K562 (cell line): ENCODE measurements around the gene ITGAD. TPM values are rescaled to one million over a fixed set of nuclear protein-coding genes. Genes with fewer than 3 reads are reported as not detected.

Experiments
- ARID3A ChIP-seq: IDR thresholded peaks from 2 replicates; pipeline ENCODE4 v1.6.1; 2012; ENCODE audit warnings: low read depth, low read length, improper control_type of control experiment, borderline replicate concordance
- ATF3 ChIP-seq, 2 experiments: fragments of 450-650 bp in 1 of 2; sonication (generic) in 1 of 2; formaldehyde crosslinking in 1 of 2; IDR thresholded peaks in 1 of 2; conservative IDR thresholded peaks in 1 of 2; 2 replicates each; pipeline versions ENCODE4 v1.6.1 to v1.8.1; 2016 to 2023; ENCODE audit warnings: mild to moderate bottlenecking in 2 of 2, moderate library complexity in 2 of 2, inconsistent platforms in 1 of 2, missing genetic modification reagents in 1 of 2
- BHLHE40 ChIP-seq: IDR thresholded peaks from 2 replicates; pipeline ENCODE4 v1.6.1; 2011; ENCODE audit warnings: low read length, improper control_type of control experiment
- DIDO1 ChIP-seq: fragments of 450-650 bp; IDR thresholded peaks from 2 replicates; pipeline ENCODE4 v1.6.1; 2016; ENCODE audit warnings: low read depth, missing biosample characterization, missing genetic modification characterization
- ELF2 ChIP-seq: fragments of 250-450 bp; sonication (Bioruptor Pico); IDR thresholded peaks from 2 replicates; pipeline ENCODE4 v1.5.0; 2021; ENCODE audit warnings: mild to moderate bottlenecking
- RBM17 ChIP-seq: fragments of 200-400 bp; formaldehyde crosslinking; IDR thresholded peaks from 2 replicates; pipeline ENCODE4 v1.6.1; 2017; ENCODE audit warnings: low read depth, mild to moderate bottlenecking, low read length, borderline replicate concordance
- SUPT5H ChIP-seq: fragments of 450-650 bp; IDR thresholded peaks from 2 replicates; pipeline ENCODE4 v1.6.1; 2016
- ZBTB9 ChIP-seq: fragments of 450-650 bp; formaldehyde crosslinking; IDR thresholded peaks from 2 replicates; pipeline ENCODE4 v1.4.0; 2020; ENCODE audit warnings: mild to moderate bottlenecking, moderate library complexity
- ZNF511 ChIP-seq: sonication (generic); formaldehyde crosslinking; IDR thresholded peaks from 2 replicates; pipeline ENCODE4 v1.8.0; 2022; ENCODE audit warnings: mild to moderate bottlenecking, missing genetic modification reagents
- ZNF778 ChIP-seq: fragments of 450-650 bp; formaldehyde crosslinking; IDR thresholded peaks from 2 replicates; pipeline ENCODE4 v1.4.0; 2020; ENCODE audit warnings: mild to moderate bottlenecking, moderate library complexity
- polyA plus RNA-seq, 8 experiments: library from polyadenylated mRNA; depleted of rRNA in 4 of 8; stranded (reverse) in 5 of 8; unstranded in 3 of 8; fragments of >200 nt; fragmentation: Nextera tagmentation in 2 of 8; fragmentation: Illumina TruSeq in 1 of 8; extraction: Ambion mirVana in 2 of 8; extraction: Trizol in 1 of 8; gene quantifications; 2 replicates each; pipeline versions ENCODE4 v1.2.1 to v1.2.3, GENCODE V29; 2011 to 2014; ENCODE audit warnings: inconsistent platforms in 1 of 8, missing spikeins in 1 of 8
- total RNA-seq, 7 experiments: library from RNA; depleted of rRNA in 6 of 7; stranded (reverse); fragments of >200 nt in 6 of 7; fragmentation: Illumina TruSeq in 2 of 7; extraction: Trizol in 2 of 7; gene quantifications; 2 replicates each; pipeline versions ENCODE4 v1.2.1 to v1.2.3, GENCODE V29; 2011 to 2021; ENCODE audit warnings: low replicate concordance in 1 of 7

The ITGAD gene
- total and polyA plus RNA-seq, 9 of the 15 experiments (the other 6 are each of a cell fraction or from before 2014, with no cell fraction given) = not detected

GRCh38 chr16:31409433-31409832 lies 16.3 kb downstream of the ITGAD start (continued):
- TF ChIP-seq ARID3A (no peak), DIDO1 (no peak), RBM17 (no peak), BHLHE40 (no peak), SUPT5H (no peak), ZBTB9 (no peak), ZNF778 (CRISPR knock-in tag) (no peak), ELF2 (no peak), ZNF511 (no peak), ATF3 (IDR thresholded peaks at IDR 0.05) (no peak), ATF3 (CRISPR knock-in tag; conservative IDR thresholded peaks at IDR 0.05) (no peak)
